ENCODE data around the gene SNAI3.
A peak's percentile ranks its signal among the peaks of the same experiment; 100 is the strongest.
"Not testable (repeated sequence)": the region's sequence is repeated elsewhere in the genome, so short reads cannot be mapped to it uniquely, and the experiment has no call there.

The SNAI3 gene

DNA sequence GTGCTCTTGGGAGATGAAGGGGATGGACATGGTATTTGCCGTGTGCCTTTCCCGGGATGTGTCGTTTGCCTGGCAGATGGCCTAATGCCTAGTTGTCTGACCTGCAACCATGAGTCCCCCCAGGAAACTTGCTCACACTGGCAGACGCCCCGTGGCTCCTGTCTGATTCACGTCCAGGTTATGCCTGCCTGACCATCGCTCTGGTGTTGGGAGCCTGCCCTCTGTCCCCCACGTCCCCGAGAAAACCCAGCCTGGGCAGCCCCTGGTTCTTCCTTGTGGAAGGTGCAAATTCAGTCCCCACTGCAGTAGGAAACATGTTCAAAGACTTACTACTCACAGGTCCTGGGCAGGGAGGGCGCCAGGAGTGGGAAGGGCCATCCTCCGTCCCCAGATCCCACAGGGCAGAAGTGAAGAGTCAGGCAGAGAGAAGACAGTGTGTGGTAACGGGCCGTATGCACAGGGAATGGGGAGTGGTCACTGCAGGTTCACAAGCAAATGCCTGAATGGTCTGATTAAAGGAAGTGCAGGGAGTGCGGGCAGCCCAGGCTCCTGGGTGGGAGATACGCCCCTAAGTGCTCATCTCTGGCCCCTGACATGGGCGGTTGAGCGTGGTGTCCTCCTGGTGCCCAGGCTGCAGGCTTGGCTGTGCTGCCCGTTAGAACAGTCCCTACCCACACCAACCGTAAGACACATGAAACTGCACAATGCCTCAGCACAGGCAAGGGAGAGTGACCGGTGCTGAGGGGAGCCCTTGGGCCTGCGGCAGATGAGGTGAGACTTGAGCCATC lies 4.2 kb upstream of the SNAI3 start:
- no peak for DNase-seq

DNA sequence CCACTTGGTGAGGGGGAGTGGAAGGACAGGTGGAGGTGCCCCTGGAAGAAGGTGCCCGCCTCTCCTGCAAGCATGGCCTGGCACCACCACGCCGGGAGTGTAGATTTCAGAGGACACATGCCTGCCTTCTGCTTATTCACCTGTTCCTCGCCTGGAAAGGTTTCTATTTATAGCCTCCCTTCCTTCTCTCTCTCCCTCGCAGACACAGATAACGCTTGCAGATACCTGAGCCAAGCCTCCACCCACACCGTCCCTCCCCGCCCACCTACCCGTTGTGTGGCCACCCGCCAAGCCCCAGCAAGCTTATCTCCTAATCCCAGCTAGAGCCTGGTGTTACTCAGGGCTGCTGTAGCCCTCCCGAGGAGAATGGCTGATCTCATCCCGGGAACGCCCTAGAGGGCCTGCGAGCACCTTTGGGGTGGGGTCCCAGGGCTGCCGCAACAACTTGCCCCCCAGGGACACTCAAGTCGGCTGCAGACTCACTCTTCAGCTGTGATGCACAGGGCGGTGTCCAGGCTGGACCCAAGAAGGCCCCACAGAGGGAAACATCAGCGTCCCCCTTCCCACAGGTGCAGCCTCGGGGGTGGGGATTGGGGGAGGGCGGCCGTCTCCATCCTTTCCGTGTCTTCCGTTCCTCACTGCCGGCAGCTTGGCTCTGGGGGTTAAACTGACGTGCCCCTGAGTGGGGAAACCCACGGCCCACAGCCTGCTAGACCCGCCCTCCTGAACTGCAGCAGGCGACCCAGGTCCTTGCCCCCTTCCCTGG lies 1.9 kb upstream of the SNAI3 start:
- DNase-seq = peak; percentile 88

DNA sequence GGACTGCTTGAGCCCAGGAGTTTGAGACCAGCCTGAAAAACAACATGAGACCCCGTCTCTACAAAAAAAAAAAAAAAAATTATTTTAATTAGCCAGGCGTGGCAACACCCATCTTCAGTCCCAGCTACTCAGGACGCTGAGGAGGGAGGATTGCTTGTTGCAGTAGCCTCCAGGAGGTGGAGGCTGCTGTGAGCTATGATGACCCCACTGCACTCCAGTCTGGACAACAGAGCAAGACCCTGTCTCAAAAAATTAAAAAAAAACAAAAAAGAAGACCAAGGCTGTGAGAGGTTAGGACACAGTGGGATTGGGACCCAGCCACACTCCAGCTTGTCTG lies 1.3 kb upstream of the SNAI3 start:
- peak; percentile 22 for DNase-seq

DNA sequence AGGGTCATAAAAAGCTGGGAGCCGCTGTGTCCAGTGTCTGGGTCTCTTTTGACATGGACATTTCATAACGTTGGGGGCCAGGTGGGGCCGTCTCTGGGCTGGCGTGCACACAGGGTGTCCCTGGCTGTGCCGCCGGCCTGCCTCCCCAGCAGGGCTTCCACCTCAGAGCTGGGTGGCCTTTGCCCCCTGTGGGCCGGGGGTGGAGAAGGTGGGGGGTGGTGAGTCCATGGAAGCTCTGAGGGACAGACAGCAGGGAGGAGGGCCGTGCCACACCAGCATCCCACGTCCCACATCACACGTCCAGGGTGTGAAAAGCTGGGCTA lies 908 bp upstream of the SNAI3 start:
- DNase-seq = no peak

DNA sequence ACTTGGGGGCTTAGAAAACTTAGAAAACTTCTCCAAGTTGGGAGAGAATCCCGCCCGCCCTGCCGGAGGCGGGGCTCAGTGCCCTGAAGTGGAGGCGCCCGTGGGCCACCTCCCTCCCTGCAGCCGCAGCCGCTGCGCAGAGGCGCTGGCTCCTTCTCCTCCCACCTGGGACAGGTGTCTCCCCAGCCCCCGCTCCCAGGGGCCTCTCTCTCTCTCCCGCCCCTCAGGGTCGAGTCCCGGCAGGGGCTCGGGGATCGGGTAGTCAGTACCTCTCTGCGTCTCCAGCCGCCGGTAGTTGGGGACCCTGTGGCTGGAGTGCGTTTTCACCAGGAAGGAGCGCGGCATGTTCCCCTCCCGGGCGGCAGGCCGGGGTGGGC lies 257 bp downstream of the SNAI3 start:
- peak; percentile 46 for DNase-seq

DNA sequence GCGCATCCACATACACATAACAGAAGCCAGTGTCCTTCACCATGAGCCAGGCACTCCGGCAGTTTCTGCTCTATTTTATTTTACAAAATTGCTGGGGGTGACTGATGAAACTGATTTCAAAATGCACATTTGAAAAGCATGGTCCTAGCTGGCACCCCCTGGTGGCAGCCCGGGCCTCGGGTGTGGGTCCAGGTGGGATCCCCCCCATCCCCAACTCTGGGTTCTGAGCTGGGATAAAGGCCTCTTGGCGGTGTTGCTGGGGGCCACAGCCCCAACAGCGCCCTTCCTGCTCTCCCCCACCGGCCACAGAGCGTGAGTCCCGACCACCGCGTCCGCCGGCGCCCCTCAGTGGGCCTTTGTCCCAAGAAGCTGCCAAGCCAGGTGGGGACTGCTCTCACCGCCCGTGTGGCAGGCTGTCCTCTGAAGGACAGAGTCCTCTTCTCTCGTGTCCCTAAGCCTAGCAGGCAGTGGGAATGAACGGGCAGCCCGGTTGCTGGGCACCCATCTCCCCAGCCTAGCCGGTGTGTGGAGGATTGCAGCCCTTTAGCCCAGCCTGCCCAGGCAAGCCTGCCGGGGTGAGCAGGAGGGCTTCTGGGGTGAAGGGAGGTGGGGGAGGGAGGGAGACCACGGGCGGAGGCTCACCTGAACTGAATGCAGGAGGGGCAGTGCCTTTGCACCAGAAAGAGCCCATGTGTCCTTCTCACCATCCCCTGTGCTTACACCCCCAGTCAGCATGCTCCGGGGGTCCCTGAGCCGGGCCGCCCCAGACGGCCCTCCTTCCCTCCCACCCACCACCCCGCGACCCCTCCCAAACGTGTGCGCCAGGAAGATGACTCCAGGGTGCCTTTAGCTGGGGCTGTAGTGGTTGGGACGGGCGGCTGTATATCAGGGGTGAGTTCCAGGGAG lies 898 bp downstream of the SNAI3 start:
- peak; percentile 72 for DNase-seq

DNA sequence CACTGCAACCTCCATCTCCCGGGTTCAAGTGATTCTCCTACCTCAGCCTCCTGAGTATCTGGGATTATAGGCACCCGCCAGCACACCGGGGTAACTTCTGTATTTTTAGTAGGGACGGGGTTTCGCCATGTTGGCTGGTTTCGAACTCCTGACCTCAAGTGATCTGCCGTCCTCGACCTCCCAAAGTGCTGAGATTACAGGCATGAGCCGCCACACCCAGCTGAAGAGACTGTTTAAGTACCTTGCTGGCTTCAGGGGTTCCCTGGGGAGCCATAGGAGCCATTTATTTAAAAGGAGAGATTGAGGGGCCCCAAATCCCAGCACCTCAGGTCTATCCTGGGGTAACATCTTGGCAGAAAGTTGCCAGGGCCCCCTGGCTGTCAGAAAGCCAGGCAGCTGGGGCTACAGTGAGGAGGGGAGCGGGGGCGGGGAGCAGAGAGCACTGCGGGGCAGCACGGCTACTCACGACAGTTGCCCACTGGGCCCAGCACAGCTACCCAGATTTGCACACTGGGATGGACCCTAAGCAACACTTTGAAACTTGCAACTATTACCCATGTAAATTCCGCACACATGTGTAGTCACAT lies 1.6 kb downstream of the SNAI3 start:
- no peak for DNase-seq

DNA sequence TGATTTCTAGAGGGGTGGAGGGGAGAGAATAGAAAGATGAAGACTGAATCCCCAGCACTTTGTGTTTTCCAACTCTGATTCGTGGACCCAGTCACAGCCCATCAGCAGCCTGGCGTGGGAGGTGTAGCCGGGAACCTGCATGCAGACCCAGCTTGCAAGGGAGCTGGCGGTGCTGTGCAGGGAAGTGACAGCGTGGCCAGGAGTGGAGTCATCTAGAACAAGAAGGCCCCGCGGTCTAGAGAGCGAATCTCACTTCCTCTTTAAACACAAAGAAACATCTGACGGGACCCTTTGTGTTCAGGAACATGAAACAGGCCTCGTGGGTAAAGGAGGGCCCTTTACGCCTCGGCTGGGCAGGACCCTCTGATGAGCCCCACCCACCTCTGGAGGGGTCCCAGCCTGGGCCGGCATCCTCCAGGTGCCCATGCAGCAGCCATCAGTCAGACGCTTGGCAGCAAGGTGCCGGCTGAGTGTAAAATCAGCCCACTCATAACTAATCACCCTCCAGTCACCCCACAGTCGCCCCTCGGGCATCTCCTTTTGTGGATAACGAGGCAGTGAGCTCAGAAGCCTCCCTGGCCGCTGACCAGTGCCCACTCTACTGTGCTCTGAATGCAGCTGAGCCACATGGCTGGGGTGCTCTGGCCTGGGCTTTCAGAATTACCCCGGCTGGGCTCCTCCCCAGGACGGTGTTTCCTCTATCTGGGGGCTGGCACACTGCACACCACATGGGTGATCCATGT lies 4.4 kb downstream of the SNAI3 start:
- DNase-seq = peak; percentile 90

DNA sequence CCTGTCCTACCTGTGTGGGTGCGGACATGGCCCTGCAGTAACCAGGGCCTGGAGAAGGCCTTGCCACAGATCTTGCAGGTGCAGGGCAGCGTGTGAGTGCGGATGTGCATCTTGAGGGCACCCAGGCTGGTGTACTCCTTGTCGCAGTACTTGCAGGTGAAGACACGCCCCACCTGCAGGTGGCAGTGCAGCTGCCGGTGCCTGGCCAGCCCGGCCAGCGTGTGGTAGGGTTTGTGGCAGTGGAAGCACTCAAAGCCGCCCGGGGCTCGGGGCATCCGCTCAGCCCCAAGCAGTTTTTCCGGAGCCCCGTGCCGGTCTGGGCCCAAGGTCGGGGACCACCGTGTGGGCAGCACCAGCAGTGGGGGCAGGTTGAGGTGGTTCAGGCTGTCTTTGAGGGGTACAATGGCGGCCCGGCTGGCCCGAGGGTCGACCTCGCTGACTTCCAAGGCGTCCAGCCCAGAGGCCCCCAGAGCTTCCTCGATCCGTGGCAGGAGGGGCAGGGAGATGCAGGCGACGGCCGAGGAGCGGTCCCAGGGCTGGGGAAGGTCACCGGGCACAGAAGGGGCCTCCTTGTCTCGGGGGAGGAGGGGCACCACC lies 5.1 kb downstream of the SNAI3 start:
- peak; percentile 65 for DNase-seq

DNA sequence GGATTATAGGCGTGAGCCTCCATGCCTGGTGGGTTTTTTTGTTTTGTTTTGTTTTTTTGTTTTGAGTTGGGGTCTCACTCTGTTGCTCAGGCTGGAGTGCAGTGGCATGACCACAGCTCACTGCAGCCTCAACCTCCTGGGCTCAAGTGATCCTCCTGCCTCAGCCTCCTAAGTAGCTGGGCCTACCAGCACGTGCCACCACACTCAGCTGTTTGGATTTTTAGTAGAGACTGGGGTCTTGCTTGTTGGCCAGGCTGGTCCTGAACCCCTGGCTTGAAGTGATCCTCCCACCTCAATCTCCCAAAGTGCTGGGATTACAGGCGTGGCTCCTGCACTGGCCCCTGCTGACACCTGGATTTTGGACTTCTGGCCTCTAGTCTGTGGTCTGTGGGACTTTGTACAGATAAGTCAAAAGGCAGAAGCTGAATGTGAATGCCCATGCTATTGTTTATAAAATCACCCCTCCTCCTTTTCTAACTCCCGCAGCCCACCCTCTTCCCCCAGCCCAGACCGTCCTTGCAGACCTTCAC lies 5.7 kb downstream of the SNAI3 start:
- no peak for DNase-seq

DNA sequence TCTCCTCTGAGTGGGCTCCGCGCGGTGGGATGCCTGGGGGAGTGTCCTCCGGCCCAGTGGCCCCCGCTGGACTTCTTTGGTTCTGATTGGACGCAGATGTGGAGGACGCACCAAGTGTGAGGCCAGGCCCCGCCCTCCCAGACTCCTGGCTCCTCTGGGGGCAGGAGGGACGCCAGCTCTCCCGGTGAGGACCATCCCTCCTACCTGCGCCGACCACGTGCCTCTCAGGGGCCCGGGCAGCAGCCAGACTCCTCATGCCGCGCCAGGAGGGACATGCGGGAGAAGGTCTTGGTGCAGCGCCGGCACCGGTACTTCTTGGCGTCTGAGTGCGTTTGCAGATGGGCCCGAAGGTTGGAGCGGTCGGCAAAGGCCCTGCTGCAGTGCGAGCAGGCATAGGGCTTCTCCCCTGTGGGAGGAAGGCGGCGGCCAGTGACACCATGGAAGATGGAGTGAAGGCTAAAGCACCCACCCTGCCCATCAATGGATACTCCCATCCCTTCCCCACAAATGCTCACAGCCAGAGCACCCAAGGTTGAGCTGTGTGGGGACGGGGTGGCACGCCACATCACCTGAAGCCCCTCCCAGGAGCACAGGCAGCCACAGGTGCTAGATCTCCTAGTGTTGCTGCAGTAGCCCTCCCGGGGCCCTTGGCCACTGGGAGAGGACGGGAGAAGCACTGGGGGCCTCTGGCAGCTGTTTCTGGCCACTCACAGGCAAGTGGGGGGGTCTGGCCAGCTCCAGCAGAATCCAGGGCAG lies 7.9 kb downstream of the SNAI3 start:
- no peak for DNase-seq

DNA sequence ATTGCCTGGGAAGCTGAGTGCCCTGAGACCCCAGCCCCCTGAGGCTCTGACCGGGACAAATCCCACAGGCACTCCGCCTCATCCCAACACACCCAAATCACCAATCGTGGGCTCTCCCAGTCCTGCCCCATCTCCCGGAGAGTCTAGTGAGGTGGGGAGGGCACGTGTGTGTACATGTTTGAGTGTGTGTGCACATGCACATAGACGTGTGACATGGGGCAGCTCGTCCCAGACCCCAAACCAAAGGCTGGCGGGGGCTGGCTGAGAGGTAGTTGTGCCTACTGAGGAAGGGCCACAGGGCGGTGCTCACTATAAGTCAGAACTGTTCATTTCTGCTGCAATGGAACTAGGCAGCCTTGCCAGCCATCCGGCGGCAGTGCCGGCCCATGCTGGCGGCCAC lies 8.6 kb downstream of the SNAI3 start:
- no peak for DNase-seq

DNA sequence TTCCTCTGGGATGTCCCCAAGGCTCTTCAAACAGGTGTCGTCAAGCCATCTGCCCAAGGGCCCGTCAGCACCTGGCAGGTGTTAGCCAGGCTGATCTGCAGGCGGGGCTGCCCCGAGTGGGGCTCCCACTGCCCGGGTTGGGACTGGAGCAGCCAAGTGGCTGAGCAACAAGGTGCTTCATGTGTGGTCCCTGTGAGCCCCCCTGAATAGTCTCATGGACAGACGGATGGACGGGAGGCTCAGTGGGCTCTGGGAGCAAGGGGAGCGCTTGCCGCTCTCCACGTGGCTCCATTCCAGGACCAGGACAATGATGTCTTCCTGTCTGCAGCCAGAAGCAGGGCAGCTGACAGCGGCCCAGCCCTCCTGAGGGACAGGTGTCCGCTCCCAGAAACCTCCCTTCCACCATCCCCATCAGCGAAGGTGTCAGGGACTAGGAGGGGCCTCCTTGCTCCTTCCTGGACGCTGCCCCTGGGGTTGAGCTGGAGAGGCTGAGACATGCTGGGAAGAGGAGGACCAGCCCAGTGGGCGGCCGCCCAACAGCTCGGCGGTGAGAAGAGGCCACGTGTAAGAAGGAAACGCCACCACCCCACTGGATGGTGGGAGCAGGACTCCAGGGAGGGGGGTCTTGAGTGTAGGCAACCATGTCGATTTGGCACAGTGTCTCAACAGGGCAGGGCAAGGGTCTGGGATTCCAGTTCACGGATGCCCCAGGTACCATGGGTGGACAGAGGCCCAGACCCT lies 9.6 kb downstream of the SNAI3 start:
- no peak for DNase-seq

DNA sequence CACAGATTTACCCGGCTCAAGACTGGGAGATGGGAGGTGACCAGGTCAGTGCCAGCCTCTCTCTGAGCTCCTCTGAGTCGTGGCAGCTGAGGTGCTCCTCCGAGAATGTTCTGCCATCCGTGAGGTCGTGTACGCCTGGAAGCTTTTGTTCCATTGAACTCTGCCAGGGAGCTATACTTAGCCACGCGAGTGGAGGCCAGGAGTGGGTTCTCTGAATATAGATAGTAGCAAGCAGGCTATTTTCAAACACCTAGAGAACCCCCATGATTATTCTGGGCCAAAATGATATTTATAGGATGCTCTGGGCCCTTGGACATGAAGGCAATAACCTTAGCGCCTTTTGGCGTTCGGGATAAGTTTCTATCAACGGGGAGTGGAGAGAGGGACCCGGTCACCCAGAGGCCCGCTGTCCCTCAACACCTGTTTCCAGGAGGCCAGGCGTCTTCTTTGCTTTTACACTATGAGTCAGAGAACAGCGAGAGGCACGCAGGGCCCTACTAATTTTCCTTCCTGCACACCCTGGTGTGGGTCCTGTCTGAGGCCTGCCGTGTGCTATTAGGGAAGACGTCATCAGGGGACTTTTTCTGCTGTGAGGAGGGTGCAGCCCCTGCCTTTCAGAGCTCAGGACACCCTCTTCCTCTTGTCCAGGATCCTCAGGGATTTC lies 12.5 kb downstream of the SNAI3 start:
- no peak for DNase-seq

DNA sequence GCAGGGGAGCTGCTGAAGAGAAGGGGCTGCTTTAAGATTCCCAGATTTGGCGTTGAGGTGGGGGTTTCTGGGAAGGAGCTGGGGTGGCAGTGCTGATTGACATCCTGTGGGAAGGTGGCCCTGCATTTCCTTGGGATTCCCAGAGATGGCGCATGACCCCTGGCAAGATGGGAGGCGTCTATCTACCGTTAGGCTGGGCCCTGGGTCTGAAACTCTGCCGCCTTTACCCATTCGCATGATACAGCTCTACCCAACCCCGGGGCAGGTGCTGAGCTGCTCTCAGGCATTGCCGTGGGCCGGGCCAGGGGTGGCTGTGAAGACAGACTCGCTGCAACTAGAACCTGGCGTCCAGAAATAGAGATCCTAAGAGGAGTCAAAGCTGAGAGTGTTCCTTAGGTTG lies 13.5 kb downstream of the SNAI3 start:
- no peak for DNase-seq

DNA sequence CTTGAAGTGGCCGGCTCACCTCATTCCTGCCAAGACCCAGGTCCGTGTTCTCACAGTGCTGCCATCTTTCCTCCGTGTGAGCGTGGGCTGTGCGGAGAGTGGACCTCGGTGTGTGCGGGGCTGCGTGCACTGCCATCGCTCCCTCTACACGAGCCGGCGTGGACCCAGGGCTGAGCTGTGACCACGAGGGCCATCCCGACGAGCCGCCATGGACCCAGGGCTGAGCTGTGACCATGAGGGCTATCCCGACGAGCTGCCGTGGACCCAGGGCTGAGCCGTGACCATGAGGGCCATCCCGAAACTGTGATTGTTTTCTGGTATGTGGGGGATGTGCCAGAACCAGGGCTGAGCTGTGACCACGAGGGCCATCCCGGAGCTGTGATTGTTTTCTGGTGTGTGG lies 14.5 kb downstream of the SNAI3 start:
- no peak for DNase-seq

DNA sequence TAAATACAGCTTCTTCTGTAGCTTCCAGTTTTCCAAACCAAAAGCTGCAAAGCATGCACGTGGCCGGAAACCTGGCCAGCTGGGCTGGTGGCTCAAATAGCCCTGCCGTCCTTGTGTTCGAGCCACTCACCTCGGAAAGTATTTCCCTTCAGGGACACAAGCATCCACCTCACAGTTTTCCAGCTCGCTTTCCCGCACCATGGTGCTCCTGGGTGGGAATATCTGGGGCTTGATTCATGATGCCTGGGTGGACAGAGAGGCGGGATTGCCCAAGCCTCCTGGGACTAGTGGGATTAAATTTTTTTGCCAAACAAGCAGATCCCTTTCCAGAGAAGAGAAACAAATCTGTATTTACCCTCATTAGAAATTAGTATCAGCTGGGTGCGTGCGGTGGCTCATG lies 16.3 kb downstream of the SNAI3 start:
- DNase-seq = no peak

DNA sequence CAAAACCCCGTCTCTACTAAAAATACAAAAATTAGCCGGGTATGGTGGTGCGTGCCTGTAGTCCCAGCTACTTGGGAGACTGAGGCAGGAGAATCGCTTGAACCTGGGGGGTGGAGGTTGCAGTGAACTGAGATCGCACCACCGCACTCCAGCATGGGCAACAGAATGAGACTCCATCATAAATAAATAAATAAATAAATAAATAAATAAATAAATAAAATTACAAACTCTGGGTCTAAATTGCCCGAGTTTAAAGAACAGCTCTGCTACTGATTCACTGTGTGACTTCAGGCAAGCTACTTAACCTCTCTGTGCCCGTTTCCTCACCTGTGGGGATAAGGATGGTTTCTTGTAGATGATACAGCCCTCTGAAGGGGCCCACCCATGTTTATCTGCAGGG lies 16.8 kb downstream of the SNAI3 start:
- DNase-seq = not testable (repeated sequence)

DNA sequence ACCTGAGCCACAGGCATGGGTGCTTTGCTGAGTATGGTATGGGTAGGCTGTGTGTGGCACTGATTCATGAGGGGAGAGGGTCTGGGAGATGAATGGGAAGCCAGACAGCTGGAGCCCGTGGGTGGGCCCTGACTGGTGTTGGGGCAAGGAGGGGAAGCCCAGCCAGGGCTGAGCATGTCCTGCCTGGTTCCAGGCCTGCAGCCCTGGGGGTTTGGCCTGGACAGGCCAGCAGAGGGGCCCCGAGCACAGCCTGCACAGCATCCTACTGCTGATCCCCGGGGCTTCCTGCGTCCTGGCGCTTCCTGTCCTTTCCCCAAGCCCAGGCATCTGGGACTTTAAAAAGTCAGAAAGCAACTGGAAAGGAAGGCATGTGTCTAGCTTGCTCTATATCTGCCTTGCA lies 18.8 kb downstream of the SNAI3 start:
- DNase-seq = no peak

DNA sequence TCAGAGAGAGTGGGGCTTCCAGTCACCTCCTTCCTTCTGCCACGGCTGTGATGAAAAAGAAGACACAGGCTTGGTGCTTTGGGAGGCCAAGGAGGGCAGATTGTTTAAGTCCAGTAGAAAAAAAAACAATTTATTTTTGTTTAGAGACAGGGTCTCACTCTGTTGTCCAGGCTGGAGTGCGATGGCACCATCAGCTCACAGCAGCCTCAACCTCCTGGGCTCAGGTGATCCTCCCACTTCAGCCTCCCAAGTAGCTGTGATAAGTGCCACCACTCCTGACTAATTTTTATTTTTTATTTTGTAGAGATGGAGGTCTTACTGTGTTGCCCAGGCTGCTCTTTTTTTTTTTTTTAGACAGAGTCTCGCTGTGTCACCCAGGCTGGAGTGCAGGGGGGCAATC lies 20.7 kb downstream of the SNAI3 start:
- no peak for DNase-seq

Data from hematopoietic multipotent progenitor cell treated with erythropoietin and hydrocortisone succinate and interleukin-3 and kit ligand, for 4 days (in vitro differentiated cells).